IMR-90 (cell line): ENCODE measurements around the gene CPLX4. TPM values are rescaled to one million over a fixed set of nuclear protein-coding genes. Genes with fewer than 3 reads are reported as not detected.

Experiments
- ATAC-seq: fragments of 200-7000 bp; cut with Tn5 transposase; 2 replicates; pipeline ENCODE4 v1.9.1; 2020; ENCODE audit warnings: low read depth, mild to moderate bottlenecking, moderate library complexity
- BruUV-seq: library from RNA; stranded (reverse); fragments of 400-500 nt; replicated peaks from 2 replicates; lab custom pipeline; 2021; lab: Mats Ljungman, UMichigan
- CTCF ChIA-PET: fragments of 300-600 bp; formaldehyde crosslinking; extraction: SDS; loops from one replicate; lab custom pipeline; 2021; ENCODE audit warnings: antibody characterized with exemption; lab: Yijun Ruan, JAX
- POLR2A ChIA-PET: fragments of 300-600 bp; sonication (Branson Sonifier 250); formaldehyde crosslinking; loops from one replicate; lab custom pipeline; 2022; ENCODE audit warnings: antibody characterized with exemption; ENCODE audit not compliant: unreplicated experiment; lab: Charles Lee
- DNase-seq: peaks from one replicate; pipeline ENCODE4 v3.0.0; 2013
- H2AFZ ChIP-seq: replicated peaks from 2 replicates; pipeline ENCODE3; 2013; ENCODE audit warnings: low read length, mild to moderate bottlenecking; ENCODE audit not compliant: poor library complexity
- H2AK5ac ChIP-seq: 2 replicates; pipeline ENCODE4 v1.6.1; 2013; ENCODE audit warnings: low read depth, low read length, inconsistent platforms
- H2AK9ac ChIP-seq: replicated peaks from 2 replicates; pipeline ENCODE3; 2013; ENCODE audit warnings: mild to moderate bottlenecking, low read depth, low read length, moderate library complexity; ENCODE audit not compliant: poor library complexity
- H2BK120ac ChIP-seq: 2 replicates; pipeline ENCODE4 v1.6.1; 2013; ENCODE audit warnings: low read depth, low read length, inconsistent platforms
- H2BK15ac ChIP-seq: 3 replicates; pipeline ENCODE4 v1.6.1; 2013; ENCODE audit warnings: low read depth, low read length, inconsistent platforms
- H2BK20ac ChIP-seq: 2 replicates; pipeline ENCODE4 v1.6.1; 2013; ENCODE audit warnings: low read depth, mild to moderate bottlenecking, inconsistent platforms, low read length, moderate library complexity
- H2BK5ac ChIP-seq: 2 replicates; pipeline ENCODE4 v1.6.1; 2013; ENCODE audit warnings: mild to moderate bottlenecking, low read depth, low read length, inconsistent platforms; ENCODE audit not compliant: poor library complexity, severe bottlenecking
- H3K14ac ChIP-seq: replicated peaks from 2 replicates; pipeline ENCODE4 v1.6.1; 2013; ENCODE audit warnings: low read depth, low read length, inconsistent platforms
- H3K18ac ChIP-seq: 2 replicates; pipeline ENCODE4 v1.6.1; 2013; ENCODE audit warnings: low read depth, low read length, control low read depth
- H3K23ac ChIP-seq: 2 replicates; pipeline ENCODE4 v1.6.1; 2013; ENCODE audit warnings: low read depth, low read length, inconsistent platforms
- H3K27ac ChIP-seq: 2 replicates; pipeline ENCODE4 v1.5.1; 2013; ENCODE audit warnings: mild to moderate bottlenecking, control low read depth, low read length; ENCODE audit not compliant: insufficient read depth
- H3K27me3 ChIP-seq: 2 replicates; pipeline ENCODE4 v1.6.1; 2013; ENCODE audit warnings: low read length; ENCODE audit not compliant: control insufficient read depth, insufficient read depth
- H3K36me3 ChIP-seq: 2 replicates; pipeline ENCODE4 v1.6.1; 2013; ENCODE audit warnings: low read length, mixed read lengths; ENCODE audit not compliant: control insufficient read depth, insufficient read depth
- H3K4ac ChIP-seq: 2 replicates; pipeline ENCODE4 v1.6.1; 2013; ENCODE audit warnings: low read depth, low read length, inconsistent platforms
- H3K4me1 ChIP-seq: 2 replicates; pipeline ENCODE4 v1.6.1; 2013; ENCODE audit warnings: low read length, mixed read lengths; ENCODE audit not compliant: control insufficient read depth, insufficient read depth
- H3K4me2 ChIP-seq: 2 replicates; pipeline ENCODE4 v1.6.1; 2013; ENCODE audit warnings: low read depth, mild to moderate bottlenecking, control low read depth, low read length, moderate library complexity
- H3K4me3 ChIP-seq: 2 replicates; pipeline ENCODE4 v1.5.1; 2013; ENCODE audit warnings: low read depth, mild to moderate bottlenecking, control low read depth, low read length, moderate library complexity; ENCODE audit not compliant: insufficient read depth
- H3K56ac ChIP-seq: 2 replicates; pipeline ENCODE4 v1.6.1; 2013; ENCODE audit warnings: low read length, inconsistent platforms; ENCODE audit not compliant: insufficient read depth; ENCODE audit errors: extremely low read depth
- H3K79me1 ChIP-seq, 2 experiments: 2 replicates each; pipeline ENCODE4 v1.6.1; 2013; ENCODE audit warnings: low read length in 2 of 2, inconsistent platforms in 1 of 2, low read depth in 1 of 2
- H3K9ac ChIP-seq: 2 replicates; pipeline ENCODE4 v1.6.1; 2013; ENCODE audit warnings: low read depth, low read length, control low read depth
- H3K9me1 ChIP-seq: 2 replicates; pipeline ENCODE4 v1.6.1; 2013; ENCODE audit warnings: low read length, inconsistent platforms; ENCODE audit not compliant: insufficient read depth
- H3K9me3 ChIP-seq: 2 replicates; pipeline ENCODE4 v1.6.1; 2013; ENCODE audit warnings: low read length; ENCODE audit not compliant: control insufficient read depth, insufficient read depth
- H4K20me1 ChIP-seq: 2 replicates; pipeline ENCODE4 v1.6.1; 2013; ENCODE audit warnings: low read length, inconsistent platforms; ENCODE audit not compliant: insufficient read depth
- H4K5ac ChIP-seq: 2 replicates; pipeline ENCODE4 v1.6.1; 2013; ENCODE audit warnings: mild to moderate bottlenecking, low read depth, low read length, control low read depth
- H4K8ac ChIP-seq, 2 experiments: 2 replicates each; pipeline ENCODE4 v1.6.1; 2013; ENCODE audit warnings: low read depth in 2 of 2, low read length in 2 of 2, control low read depth in 1 of 2, inconsistent platforms in 1 of 2
- H4K91ac ChIP-seq: 2 replicates; pipeline ENCODE4 v1.6.1; 2013; ENCODE audit warnings: low read depth, low read length, inconsistent platforms; ENCODE audit not compliant: insufficient read depth
- BHLHE40 ChIP-seq: fragments of 150-350 bp; IDR thresholded peaks from 2 replicates; pipeline ENCODE4 v1.6.1; 2016; ENCODE audit warnings: mild to moderate bottlenecking, low read depth, low read length
- CEBPB ChIP-seq: IDR thresholded peaks from 2 replicates; pipeline ENCODE4 v1.6.1; 2012; ENCODE audit warnings: low read depth, low read length, improper control_type of control experiment
- CHD1 ChIP-seq: IDR thresholded peaks from 2 replicates; pipeline ENCODE4 v1.6.1; 2012; ENCODE audit warnings: low read depth, low read length, improper control_type of control experiment
- FOS ChIP-seq: fragments of 150-350 bp; IDR thresholded peaks from 2 replicates; pipeline ENCODE4 v1.6.1; 2016; ENCODE audit warnings: low read depth, low read length
- MAZ ChIP-seq: IDR thresholded peaks from 2 replicates; pipeline ENCODE4 v1.6.1; 2012; ENCODE audit warnings: low read depth, mild to moderate bottlenecking, low read length, improper control_type of control experiment, moderate library complexity, borderline replicate concordance
- MXI1 ChIP-seq: IDR thresholded peaks from 2 replicates; pipeline ENCODE4 v1.6.1; 2012; ENCODE audit warnings: low read depth, mild to moderate bottlenecking, low read length, moderate library complexity, borderline replicate concordance
- NFE2L2 ChIP-seq: fragments of 150-350 bp; IDR thresholded peaks from 2 replicates; pipeline ENCODE4 v1.6.1; 2016; ENCODE audit warnings: low read depth, mild to moderate bottlenecking, low read length
- RAD21 ChIP-seq: IDR thresholded peaks from 2 replicates; pipeline ENCODE4 v1.6.1; 2012; ENCODE audit warnings: low read length, improper control_type of control experiment
- RCOR1 ChIP-seq: IDR thresholded peaks from 2 replicates; pipeline ENCODE4 v1.6.1; 2012; ENCODE audit warnings: mild to moderate bottlenecking, low read length, improper control_type of control experiment; ENCODE audit not compliant: insufficient replicate concordance
- RFX5 ChIP-seq: IDR thresholded peaks from 2 replicates; pipeline ENCODE4 v1.8.0; 2012; ENCODE audit warnings: low read depth, mild to moderate bottlenecking, low read length, moderate library complexity
- SMC3 ChIP-seq: fragments of 150-350 bp; IDR thresholded peaks from 2 replicates; pipeline ENCODE4 v1.6.1; 2016; ENCODE audit warnings: low read depth, mild to moderate bottlenecking, antibody characterized with exemption, low read length, moderate library complexity
- WGBS, 2 experiments: methylation state at CpG; one replicate each; pipeline versions ENCODE4 v1.1.5 to v1.1.7; 2013; ENCODE audit warnings: missing lambda C conversion rate in 2 of 2; ENCODE audit not compliant: insufficient read length in 1 of 2; ENCODE audit errors: extremely low coverage in 2 of 2; 5-methylcytosine and 5-hydroxymethylcytosine counted together
- dilution Hi-C: fragments of 300-500 bp; cut with HindIII; formaldehyde crosslinking; loops from one replicate; pipeline ENCODE4 v1.14.3; 2018; ENCODE audit warnings: low sequenced_read_pairs; ENCODE audit not compliant: unreplicated experiment
- in situ Hi-C: fragments of 300-500 bp; cut with MboI; formaldehyde crosslinking; loops from 3 replicates; pipeline ENCODE4 v1.14.3; 2019; ENCODE audit warnings: low sequenced_read_pairs, inconsistent platforms, mixed read lengths
- intact Hi-C: fragments of 100-400 bp; cut with micrococcal nuclease; formaldehyde crosslinking; loops from 2 replicates; pipeline ENCODE4 v1.10.0; 2022
- polyA plus RNA-seq, 3 experiments: library from polyadenylated mRNA; depleted of rRNA; stranded (reverse); fragments of >200 nt; gene quantifications; 2 replicates each; pipeline ENCODE4 v1.2.3, GENCODE V29; 2012; ENCODE audit warnings: low replicate concordance in 1 of 3
- total RNA-seq: library from RNA; depleted of rRNA; stranded (reverse); fragments of >200 nt; gene quantifications from 2 replicates; pipeline ENCODE4 v1.2.3, GENCODE V29; 2012
- TF ChIP-seq, protein P1 (sequence below): conservative IDR thresholded peaks from 2 replicates; pipeline ENCODE4 v1.5.1; 2012; ENCODE audit warnings: mild to moderate bottlenecking, low read depth, low read length, improper control_type of control experiment
- TF ChIP-seq, protein P2 (sequence below): fragments of 150-350 bp; IDR thresholded peaks from 2 replicates; pipeline ENCODE4 v1.6.1; 2016; ENCODE audit warnings: low read depth, mild to moderate bottlenecking, low read length, moderate library complexity, borderline replicate concordance

CPLX4 gene
- total and polyA plus RNA-seq, 2 of the 4 experiments (the other 2 are of a cell fraction) = not detected

DNA sequence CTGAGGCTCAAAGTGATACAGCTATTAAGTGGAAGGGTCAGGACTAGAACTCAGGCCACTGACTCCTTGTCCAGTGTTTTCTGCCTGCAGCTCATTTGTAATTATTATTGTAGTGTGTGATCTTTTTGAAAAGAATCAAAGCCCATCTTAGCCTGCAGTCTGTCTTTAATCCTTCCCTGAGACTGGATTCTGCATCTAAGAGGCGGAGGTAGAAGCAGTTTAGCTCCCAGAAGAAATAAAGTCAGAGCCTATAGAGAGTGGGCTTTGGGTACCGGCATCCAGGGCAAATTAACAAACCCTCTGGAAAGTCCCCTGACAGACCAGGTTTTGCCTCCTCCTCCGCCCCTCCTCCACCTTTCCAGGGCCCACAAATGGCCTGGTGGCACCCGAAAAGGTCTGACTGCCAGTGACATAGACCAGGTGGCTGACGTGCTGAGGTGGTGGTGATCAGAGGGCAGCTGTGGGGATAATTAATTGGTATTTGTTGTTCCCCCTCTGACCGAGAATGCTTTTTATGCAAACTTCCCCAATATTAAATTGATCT, 43.0 kb downstream of the CPLX4 start:
- 0 out of 2 replicates have a peak, but pooled peaks cover 3% of the 10 kb centered on the region for H4K20me1 ChIP-seq
- H2BK120ac ChIP-seq = no peak overlapping the region
- ATAC-seq (no peak), DNase-seq (no peak)
- no peak overlapping the region for H2BK20ac ChIP-seq
- no peak overlapping the region for H3K56ac ChIP-seq
- in situ Hi-C loops = no loop called here
- dilution Hi-C loops = no loop called here
- H3K27me3 ChIP-seq = peaks cover 91% of the 10 kb centered on the region
- intact Hi-C loops = no loop called here
- no peak overlapping the region for H2BK5ac ChIP-seq
- no peak overlapping the region for H3K23ac ChIP-seq
- H3K4ac ChIP-seq = no peak overlapping the region
- POLR2A ChIA-PET = no interaction called here
- no peaks in the 10 kb centered on the region for H3K4me1 ChIP-seq
- TF ChIP-seq FOS (no peak), BHLHE40 (no peak), RFX5 (no peak), RAD21 (no peak), NFE2L2 (no peak), CHD1 (no peak), MAZ (no peak), SMC3 (no peak), CEBPB (no peak), MXI1 (no peak), RCOR1 (no peak)
- TF ChIP-seq, protein P1, sequence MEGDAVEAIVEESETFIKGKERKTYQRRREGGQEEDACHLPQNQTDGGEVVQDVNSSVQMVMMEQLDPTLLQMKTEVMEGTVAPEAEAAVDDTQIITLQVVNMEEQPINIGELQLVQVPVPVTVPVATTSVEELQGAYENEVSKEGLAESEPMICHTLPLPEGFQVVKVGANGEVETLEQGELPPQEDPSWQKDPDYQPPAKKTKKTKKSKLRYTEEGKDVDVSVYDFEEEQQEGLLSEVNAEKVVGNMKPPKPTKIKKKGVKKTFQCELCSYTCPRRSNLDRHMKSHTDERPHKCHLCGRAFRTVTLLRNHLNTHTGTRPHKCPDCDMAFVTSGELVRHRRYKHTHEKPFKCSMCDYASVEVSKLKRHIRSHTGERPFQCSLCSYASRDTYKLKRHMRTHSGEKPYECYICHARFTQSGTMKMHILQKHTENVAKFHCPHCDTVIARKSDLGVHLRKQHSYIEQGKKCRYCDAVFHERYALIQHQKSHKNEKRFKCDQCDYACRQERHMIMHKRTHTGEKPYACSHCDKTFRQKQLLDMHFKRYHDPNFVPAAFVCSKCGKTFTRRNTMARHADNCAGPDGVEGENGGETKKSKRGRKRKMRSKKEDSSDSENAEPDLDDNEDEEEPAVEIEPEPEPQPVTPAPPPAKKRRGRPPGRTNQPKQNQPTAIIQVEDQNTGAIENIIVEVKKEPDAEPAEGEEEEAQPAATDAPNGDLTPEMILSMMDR = no peak
- TF ChIP-seq, protein P2, sequence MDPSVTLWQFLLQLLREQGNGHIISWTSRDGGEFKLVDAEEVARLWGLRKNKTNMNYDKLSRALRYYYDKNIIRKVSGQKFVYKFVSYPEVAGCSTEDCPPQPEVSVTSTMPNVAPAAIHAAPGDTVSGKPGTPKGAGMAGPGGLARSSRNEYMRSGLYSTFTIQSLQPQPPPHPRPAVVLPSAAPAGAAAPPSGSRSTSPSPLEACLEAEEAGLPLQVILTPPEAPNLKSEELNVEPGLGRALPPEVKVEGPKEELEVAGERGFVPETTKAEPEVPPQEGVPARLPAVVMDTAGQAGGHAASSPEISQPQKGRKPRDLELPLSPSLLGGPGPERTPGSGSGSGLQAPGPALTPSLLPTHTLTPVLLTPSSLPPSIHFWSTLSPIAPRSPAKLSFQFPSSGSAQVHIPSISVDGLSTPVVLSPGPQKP = no peak
- WGBS, 2 experiments = no CpG with 5 or more reads among the region's 6 CpGs
- H2BK15ac ChIP-seq = no peak overlapping the region
- H3K79me1 ChIP-seq = no peaks in the 10 kb centered on the region
- H3K9me1 ChIP-seq = no peaks in the 10 kb centered on the region
- no peak overlapping the region for H3K18ac ChIP-seq
- BruUV-seq = no TSS peak
- H3K9ac ChIP-seq = no peak overlapping the region
- peaks cover 16% of the 10 kb centered on the region for H3K9me3 ChIP-seq
- H4K5ac ChIP-seq = no peak overlapping the region
- H4K91ac ChIP-seq = no peak overlapping the region
- H3K14ac ChIP-seq = no peak overlapping the region
- no peak overlapping the region for H2AK5ac ChIP-seq
- no peak overlapping the region for H3K4me3 ChIP-seq
- H3K27ac ChIP-seq = no peak overlapping the region
- H4K8ac ChIP-seq = no peak overlapping the region
- H3K36me3 ChIP-seq = no peaks in the 10 kb centered on the region
- H2AFZ ChIP-seq = no peak overlapping the region
- CTCF ChIA-PET = interaction anchor here (0.6 to 1.1 kb wide), 3 partner anchors 12 to 127 kb away, joined by 3 to 4 read pairs (median 3); no protein-coding TSS in a partner anchor
- no peak overlapping the region for H2AK9ac ChIP-seq
- no peak overlapping the region for H3K4me2 ChIP-seq
